ENCODE data around the gene TRPV5. TPM values are rescaled to one million over a fixed set of nuclear protein-coding genes. Genes with fewer than 3 reads are reported as not detected.

Gene TRPV5
- total RNA-seq, 8 experiments from 2014 or later: 0.09 to 0.25 (median 0.13) TPM; not detected in 3

DNA sequence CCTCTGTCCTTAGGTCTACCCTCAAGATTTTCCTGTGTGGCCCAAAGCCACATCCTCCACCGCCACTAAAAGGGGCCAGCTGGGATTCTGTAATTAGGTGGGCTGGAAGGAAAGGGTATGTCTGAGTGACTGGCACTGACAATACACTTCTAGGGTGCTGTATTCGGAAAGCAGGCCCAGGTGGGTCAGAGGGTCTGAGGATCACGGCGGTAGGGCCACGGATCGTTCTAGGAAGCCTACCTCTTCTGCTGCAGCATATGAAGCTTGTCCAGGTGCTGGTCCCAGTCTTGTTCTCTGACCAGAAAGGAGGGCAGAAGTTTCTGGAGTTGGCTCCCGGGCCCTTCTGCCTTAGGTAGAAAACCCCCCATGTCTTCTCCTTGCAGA lies 462 bp downstream of the TRPV5 start:
- in situ Hi-C loops (cut with MboI; ENCODE audit: low pct_unique_long_range_greater_than_20kb in 2 of 9, low sequenced_read_pairs in 9 of 9, unreplicated experiment in 9 of 9): no loop called here
- no peak overlapping the region for H3K27ac ChIP-seq
- no peak for ATAC-seq (replicated peaks in 6 of 8)
- H3K4me3 ChIP-seq: no peak overlapping the region
- WGBS, 10 experiments: 20 to 93% (median 67%) methylated on average over 1 to 6 of the region's 7 CpGs; no CpG with 5 or more reads in 5 of the 10 experiments
- H3K4me1 ChIP-seq (replicated peaks in 1 of 2): no peaks in the 10 kb centered on the region

DNA sequence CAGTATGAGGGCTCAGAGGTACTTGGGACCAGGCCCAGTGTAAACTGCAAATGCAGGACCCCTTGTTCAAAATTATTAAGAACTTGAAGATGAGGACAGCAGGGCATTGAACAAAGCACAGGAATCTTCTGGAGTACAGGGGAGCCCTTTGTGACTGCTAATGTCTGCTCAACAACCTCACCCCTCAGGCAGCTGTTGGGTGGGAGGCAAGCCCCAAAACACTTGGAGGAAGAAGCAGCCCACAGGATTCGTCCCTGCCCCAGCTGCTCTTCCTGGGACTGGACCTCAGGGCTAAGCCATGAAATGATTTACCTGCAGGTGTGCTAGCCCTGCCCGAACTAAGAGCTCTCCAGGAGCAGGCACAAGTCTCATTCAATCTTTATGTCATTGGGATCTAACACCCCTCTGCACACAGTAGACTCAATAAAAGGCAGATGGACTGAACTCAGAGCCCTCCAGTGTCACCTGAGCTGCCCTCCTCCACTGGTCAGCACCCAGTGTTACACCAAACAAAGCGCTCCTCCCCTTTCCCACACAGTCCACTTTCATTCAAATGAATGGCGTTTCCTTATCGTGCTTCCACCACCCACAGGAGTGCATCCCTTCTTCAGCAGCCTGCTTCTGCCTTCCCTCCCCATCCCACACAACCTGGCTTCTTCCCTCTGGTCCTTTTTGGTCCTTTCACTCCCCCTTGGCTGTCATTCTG lies 1.0 kb downstream of the TRPV5 start:
- H3K27ac ChIP-seq: no peak overlapping the region
- ATAC-seq (replicated peaks in 6 of 8): no peak
- WGBS, 10 experiments: 24 to 57% (median 45%) methylated on average over 2 to 5 of the region's 5 CpGs; no CpG with 5 or more reads in 7 of the 10 experiments
- no peak overlapping the region for H3K4me3 ChIP-seq
- in situ Hi-C loops (cut with MboI; ENCODE audit: low pct_unique_long_range_greater_than_20kb in 2 of 9, low sequenced_read_pairs in 9 of 9, unreplicated experiment in 9 of 9): no loop called here
- no peaks in the 10 kb centered on the region for H3K4me1 ChIP-seq (replicated peaks in 1 of 2)

DNA sequence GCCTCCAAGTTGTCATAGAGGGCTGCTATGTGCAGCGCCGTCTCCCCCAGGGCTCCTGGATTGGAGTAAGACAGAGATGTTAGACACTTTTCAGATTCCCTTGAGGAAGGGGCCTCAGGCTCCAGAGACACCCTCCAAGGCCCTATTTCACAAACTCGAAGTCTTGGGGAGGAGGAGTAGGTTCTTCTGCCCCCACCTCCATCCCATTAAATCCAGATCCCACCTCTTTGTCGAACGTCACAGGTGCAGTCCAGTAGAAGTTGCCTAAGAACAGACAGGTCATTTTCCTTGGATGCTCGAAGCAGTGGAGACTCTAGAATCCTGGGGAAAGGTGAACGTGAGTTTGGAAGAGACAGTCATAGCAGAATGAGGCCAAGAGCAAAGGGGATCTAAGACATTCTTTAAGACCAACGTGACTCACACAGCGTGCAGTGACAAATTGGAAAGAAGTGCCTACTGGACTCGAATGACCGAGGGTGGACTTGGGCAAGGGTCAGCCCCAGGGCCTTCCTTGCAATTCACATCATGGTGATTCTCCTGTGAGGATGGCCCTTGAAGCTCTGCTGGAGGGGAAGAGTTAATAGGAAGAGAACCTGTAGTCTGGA lies 3.3 kb downstream of the TRPV5 start:
- ATAC-seq (replicated peaks in 6 of 8): no peak
- H3K4me1 ChIP-seq (replicated peaks in 1 of 2): no peaks in the 10 kb centered on the region
- 0 to 92% (median 64%) methylated on average over 2 to 10 of the region's 11 CpGs; no CpG with 5 or more reads in 1 of the 10 experiments for WGBS, 10 experiments
- H3K27ac ChIP-seq: no peak overlapping the region
- in situ Hi-C loops (cut with MboI; ENCODE audit: low pct_unique_long_range_greater_than_20kb in 2 of 9, low sequenced_read_pairs in 9 of 9, unreplicated experiment in 9 of 9): no loop called here
- H3K4me3 ChIP-seq: no peak overlapping the region

DNA sequence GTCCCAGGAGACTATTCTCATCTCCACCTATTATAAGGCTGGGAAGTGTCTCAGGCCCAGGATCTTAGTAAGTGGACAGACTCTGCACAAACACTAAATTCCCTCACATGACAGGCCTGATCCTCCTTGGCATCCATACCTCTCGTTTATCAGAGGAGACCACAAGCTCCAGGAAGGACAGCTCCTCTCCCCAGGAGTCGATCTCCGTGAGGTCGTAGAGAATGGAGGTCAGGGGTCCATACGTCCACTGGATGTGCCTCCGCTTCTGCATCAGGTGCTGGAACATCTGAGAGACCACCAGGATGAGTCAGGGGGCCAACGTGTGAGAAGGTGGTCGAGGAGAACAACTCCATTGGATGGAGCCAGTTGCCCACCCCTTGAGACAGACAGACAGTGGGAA lies 5.6 kb downstream of the TRPV5 start:
- Histone ChIP-seq H3K4me3 (no peak overlapping the region), H3K4me1 (replicated peaks in 1 of 2) (no peaks in the 10 kb centered on the region), H3K27ac (no peak overlapping the region)
- 54 to 73% (median 62%) methylated on average over 3 to 8 of the region's 8 CpGs; no CpG with 5 or more reads in 6 of the 10 experiments for WGBS, 10 experiments
- ATAC-seq (replicated peaks in 6 of 8): no peak
- in situ Hi-C loops (cut with MboI; ENCODE audit: low pct_unique_long_range_greater_than_20kb in 2 of 9, low sequenced_read_pairs in 9 of 9, unreplicated experiment in 9 of 9): no loop called here

DNA sequence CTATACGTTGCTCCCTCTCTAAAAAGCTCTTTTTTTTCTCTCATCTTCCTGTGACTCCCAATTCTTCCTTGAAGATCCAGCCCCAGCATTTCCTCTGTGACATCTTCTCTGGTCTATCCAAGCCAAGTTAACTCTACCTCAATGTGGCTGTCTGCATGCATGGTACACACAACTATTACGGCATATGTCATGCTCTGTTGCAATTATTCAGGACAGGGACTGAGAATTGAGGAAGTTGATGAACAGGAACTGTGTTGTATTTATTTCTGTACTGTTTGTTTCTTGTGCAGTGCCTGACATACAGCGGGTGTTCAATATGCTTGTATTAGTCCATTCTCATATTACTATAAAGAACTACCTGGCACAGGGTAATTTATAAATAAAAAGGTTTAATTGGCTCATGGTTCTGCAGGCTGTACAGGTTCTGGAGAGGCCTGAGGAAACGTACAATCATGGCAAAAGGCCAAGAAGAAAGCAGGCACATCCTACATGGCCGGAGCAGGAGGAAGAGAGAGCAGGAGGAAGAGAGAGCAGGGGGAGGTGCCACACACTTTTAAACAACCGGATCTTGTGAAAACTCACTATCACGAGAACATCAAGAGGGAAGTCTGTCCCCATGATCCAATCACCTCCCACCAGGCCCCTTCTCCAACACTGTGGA lies 6.3 kb downstream of the TRPV5 start:
- no peak overlapping the region for H3K27ac ChIP-seq
- WGBS, 10 experiments: 0 to 93% (median 76%) methylated on average over 2 to 7 of the region's 7 CpGs; no CpG with 5 or more reads in 1 of the 10 experiments
- in situ Hi-C loops (cut with MboI; ENCODE audit: low pct_unique_long_range_greater_than_20kb in 2 of 9, low sequenced_read_pairs in 9 of 9, unreplicated experiment in 9 of 9): no loop called here
- no peak overlapping the region for H3K4me3 ChIP-seq
- H3K4me1 ChIP-seq (replicated peaks in 1 of 2): no peaks in the 10 kb centered on the region
- ATAC-seq (replicated peaks in 6 of 8): no peak

DNA sequence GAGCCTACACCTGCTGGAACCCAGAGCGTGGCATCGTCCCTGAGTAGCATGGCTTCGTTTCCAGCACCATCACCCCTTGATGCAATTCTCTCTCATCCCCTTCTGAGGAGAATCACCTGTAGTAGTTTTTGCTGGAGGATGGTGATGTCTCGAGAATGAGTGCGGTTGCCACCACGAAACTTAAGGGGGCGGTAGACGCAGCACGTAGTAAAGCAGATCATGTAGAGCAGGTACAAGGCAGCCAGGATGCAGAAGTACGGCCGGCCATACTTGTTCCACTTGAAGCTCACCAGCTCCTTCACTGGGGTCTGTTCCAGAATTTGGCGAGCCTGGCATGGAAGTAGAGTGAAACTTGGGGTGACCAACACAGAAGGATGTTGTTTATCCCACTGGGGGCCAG lies 8.1 kb downstream of the TRPV5 start:
- WGBS, 10 experiments: 0 to 87% (median 70%) methylated on average over 1 to 8 of the region's 12 CpGs; no CpG with 5 or more reads in 2 of the 10 experiments
- ATAC-seq (replicated peaks in 6 of 8): no peak
- H3K4me1 ChIP-seq (replicated peaks in 1 of 2): no peaks in the 10 kb centered on the region
- H3K4me3 ChIP-seq: no peak overlapping the region
- in situ Hi-C loops (cut with MboI; ENCODE audit: low pct_unique_long_range_greater_than_20kb in 2 of 9, low sequenced_read_pairs in 9 of 9, unreplicated experiment in 9 of 9): no loop called here
- no peak overlapping the region for H3K27ac ChIP-seq

DNA sequence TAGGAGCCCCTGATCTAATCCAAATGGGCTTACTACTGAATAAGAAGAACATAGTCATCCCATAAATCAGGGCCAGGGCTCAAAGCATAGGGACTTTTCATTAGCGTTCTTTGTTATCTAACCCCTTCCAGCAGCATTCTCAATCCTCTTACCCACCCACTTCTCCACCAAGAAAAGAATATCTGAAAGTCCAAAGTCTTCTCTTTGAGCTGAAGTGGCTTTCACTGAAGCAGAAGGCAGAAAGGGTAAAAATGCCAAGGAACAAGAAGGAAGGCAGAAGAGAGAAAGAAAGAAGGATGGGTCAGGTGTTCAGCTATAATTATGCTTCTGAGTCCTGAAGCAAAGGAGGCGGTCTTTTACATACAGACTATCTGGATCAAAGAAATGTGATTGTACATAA lies 10.2 kb downstream of the TRPV5 start:
- H3K4me1 ChIP-seq (replicated peaks in 1 of 2): no peaks in the 10 kb centered on the region
- 0 to 53% (median 0%) methylated on average over 1 to 2 of the region's 2 CpGs; no CpG with 5 or more reads in 3 of the 10 experiments for WGBS, 10 experiments
- no peak for ATAC-seq (replicated peaks in 6 of 8)
- in situ Hi-C loops (cut with MboI; ENCODE audit: low pct_unique_long_range_greater_than_20kb in 2 of 9, low sequenced_read_pairs in 9 of 9, unreplicated experiment in 9 of 9): no loop called here
- no peak overlapping the region for H3K4me3 ChIP-seq
- H3K27ac ChIP-seq: no peak overlapping the region

DNA sequence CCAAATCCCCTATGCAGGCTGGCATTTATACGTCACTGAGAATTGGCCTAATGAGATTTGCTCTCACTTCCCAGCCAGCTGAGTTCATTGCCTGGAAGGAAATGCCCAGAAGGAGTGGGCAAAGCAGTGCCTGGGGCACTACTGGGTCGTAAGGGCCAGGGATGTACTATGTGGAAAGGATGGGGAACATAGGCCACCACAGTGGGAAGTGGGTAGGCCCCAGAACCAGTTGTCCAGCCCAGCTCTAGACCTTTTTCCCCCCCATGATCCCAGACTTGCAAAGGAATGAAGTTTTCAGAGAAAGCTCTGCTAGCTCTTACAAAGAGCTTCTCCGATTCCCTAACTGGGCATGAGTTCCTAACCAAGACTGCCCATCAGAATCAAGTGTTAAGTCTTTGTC lies 13.9 kb downstream of the TRPV5 start:
- Histone ChIP-seq H3K4me3 (no peak overlapping the region), H3K4me1 (replicated peaks in 1 of 2) (no peaks in the 10 kb centered on the region), H3K27ac (no peak overlapping the region)
- in situ Hi-C loops (cut with MboI; ENCODE audit: low pct_unique_long_range_greater_than_20kb in 2 of 9, low sequenced_read_pairs in 9 of 9, unreplicated experiment in 9 of 9): no loop called here
- ATAC-seq (replicated peaks in 6 of 8): no peak
- WGBS, 10 experiments: 0 to 100% (median 75%) methylated on average over 1 to 2 of the region's 3 CpGs; no CpG with 5 or more reads in 5 of the 10 experiments

DNA sequence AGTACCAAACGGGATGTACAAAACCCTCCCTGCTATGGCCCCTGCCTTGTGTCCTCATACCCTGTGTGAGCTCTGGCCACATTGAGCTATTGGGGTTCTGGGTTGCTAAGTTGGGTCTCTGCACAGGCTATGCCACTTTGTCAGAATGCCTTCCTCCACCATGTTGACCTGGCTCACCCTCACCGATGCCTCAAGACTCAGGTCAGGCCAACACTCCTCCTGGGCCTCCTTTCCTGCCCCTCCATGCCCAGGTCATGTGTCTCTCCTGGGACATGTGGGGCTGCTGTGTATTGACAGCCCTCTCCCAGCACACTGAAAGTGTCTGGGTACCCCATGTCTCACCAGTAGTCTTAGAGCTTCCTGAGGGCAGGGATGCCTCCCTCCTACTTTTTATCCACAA lies 14.6 kb downstream of the TRPV5 start:
- in situ Hi-C loops (cut with MboI; ENCODE audit: low pct_unique_long_range_greater_than_20kb in 2 of 9, low sequenced_read_pairs in 9 of 9, unreplicated experiment in 9 of 9): no loop called here
- no peak overlapping the region for H3K4me3 ChIP-seq

DNA sequence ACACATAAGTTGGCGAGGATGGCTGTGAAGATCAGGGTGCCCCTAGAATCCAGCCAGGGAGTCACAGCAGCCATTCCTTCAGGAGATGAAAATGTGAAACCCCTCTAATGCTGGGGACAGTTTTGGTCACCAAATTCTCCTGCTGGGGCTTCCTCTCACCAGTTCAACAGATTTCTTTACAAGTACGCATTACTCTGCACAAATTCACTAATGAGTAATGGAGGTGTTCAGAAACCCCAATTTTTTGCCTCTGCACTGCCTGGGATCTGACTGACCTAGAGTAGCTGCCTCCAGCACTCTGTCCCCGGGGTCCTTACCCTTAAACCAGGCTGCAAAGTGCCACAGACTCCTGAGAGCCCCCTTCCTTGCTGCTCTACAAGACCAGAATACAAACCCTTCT lies 16.1 kb downstream of the TRPV5 start:
- ATAC-seq (replicated peaks in 6 of 8): no peak
- in situ Hi-C loops (cut with MboI; ENCODE audit: low pct_unique_long_range_greater_than_20kb in 2 of 9, low sequenced_read_pairs in 9 of 9, unreplicated experiment in 9 of 9): no loop called here
- H3K4me1 ChIP-seq (replicated peaks in 1 of 2): no peaks in the 10 kb centered on the region
- WGBS, 10 experiments: 0 to 83% (median 33%) methylated on average over 1 to 3 of the region's 3 CpGs; no CpG with 5 or more reads in 1 of the 10 experiments
- H3K4me3 ChIP-seq: no peak overlapping the region
- H3K27ac ChIP-seq: no peak overlapping the region

More for the DNA sequence above, 14.6 kb downstream of the TRPV5 start:
- ATAC-seq (replicated peaks in 6 of 8): no peak
- WGBS, 10 experiments: 0 to 73% (median 50%) methylated on average over 1 to 2 of the region's 2 CpGs; no CpG with 5 or more reads in 3 of the 10 experiments
- no peaks in the 10 kb centered on the region for H3K4me1 ChIP-seq (replicated peaks in 1 of 2)
- H3K27ac ChIP-seq: no peak overlapping the region

DNA sequence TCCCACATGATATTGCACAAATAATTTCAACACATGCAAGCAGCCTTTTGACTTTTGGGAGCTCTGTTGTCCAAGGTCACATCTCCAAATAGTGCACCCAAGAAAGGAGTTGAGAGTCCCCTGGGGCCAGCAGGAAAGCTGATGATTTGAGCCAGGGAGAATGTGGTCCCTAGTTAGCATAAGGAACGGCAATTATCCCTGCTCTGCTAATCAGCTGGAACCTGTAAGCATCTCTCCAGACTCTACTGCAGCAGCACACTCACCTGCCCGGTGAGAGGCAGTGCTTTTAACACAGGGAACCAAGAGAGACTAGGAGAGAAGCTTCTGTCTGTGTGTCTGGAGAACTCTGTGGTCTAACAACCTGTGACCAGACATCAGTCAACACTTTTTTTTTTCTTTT lies 17.0 kb downstream of the TRPV5 start:
- no peak for ATAC-seq (replicated peaks in 6 of 8)
- Histone ChIP-seq H3K4me1 (replicated peaks in 1 of 2) (no peaks in the 10 kb centered on the region), H3K27ac (no peak overlapping the region), H3K4me3 (no peak overlapping the region)
- 0 to 63% (median 25%) methylated on average over 1 to 2 of the region's 2 CpGs; no CpG with 5 or more reads in 3 of the 10 experiments for WGBS, 10 experiments
- in situ Hi-C loops (cut with MboI; ENCODE audit: low pct_unique_long_range_greater_than_20kb in 2 of 9, low sequenced_read_pairs in 9 of 9, unreplicated experiment in 9 of 9): no loop called here

DNA sequence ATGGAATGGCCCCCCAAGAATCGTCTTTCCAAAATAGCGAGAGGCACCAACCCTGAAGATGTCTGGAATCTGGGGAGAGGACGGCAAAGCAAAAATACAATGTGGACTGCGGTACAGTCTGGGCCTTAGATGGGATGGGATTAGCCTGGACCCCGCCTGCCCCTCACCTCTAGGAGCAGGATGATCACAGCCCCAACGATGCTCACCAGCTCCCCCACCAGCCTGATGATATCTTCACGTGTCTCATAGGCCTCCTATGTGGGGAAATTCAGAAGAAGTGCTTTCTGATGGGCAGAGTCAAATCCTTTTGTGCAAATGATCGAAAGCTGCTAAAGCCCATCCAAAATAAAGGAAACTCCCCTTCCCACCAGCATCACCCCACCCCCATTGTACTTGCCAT lies 18.2 kb downstream of the TRPV5 start:
- Histone ChIP-seq H3K4me1 (replicated peaks in 1 of 2) (no peaks in the 10 kb centered on the region), H3K27ac (no peak overlapping the region), H3K4me3 (no peak overlapping the region)
- no peak for ATAC-seq (replicated peaks in 6 of 8)
- WGBS, 10 experiments: 54 to 100% (median 92%) methylated on average over 2 to 4 of the region's 8 CpGs; no CpG with 5 or more reads in 7 of the 10 experiments
- in situ Hi-C loops (cut with MboI; ENCODE audit: low pct_unique_long_range_greater_than_20kb in 2 of 9, low sequenced_read_pairs in 9 of 9, unreplicated experiment in 9 of 9): no loop called here

DNA sequence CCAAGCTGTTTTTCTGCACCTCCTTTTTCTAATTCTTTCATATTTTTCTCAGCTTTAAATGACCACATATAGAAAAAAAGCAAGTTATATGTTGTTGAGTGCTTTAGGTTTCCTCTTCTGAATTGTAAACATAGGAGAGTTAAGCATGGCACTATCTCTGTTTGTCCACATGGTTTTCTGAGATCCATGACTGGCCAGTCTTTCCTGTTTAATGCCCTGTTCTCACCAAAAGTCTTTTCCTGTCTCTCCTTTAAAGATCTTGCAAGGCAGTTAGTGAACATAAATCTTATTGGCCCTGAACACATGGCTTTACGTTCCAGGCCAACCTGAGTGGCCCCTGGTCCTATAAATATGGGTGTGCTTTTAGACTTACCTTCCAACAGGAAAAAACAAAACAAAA lies 19.4 kb downstream of the TRPV5 start:
- no peak for ATAC-seq (replicated peaks in 6 of 8)
- H3K27ac ChIP-seq: no peak overlapping the region
- WGBS, 10 experiments: 0 to 100% (median 30%) methylated on average over 1 of the region's 1 CpG; no CpG with 5 or more reads in 2 of the 10 experiments
- no peaks in the 10 kb centered on the region for H3K4me1 ChIP-seq (replicated peaks in 1 of 2)
- H3K4me3 ChIP-seq: no peak overlapping the region
- in situ Hi-C loops (cut with MboI; ENCODE audit: low pct_unique_long_range_greater_than_20kb in 2 of 9, low sequenced_read_pairs in 9 of 9, unreplicated experiment in 9 of 9): no loop called here

Measured in motor neuron (in vitro differentiated cells).